Left lung (tissue), 14 donors: ENCODE results near the gene TMEM229A. TPM values are rescaled to one million over a fixed set of nuclear protein-coding genes. Genes with fewer than 3 reads are reported as not detected.
"Not testable (repeated sequence)": the region's sequence is repeated elsewhere in the genome, so short reads cannot be mapped to it uniquely, and the experiment has no call there.

Experiments used
- ATAC-seq: fragments of 200-7000 bp; cut with Tn5 transposase; one replicate; pipeline ENCODE4 v1.9.1; 2020; ENCODE audit warnings: moderate library complexity
- DNase-seq, 4 donors: peaks; one replicate each; pipeline ENCODE4 v3.0.0-alpha.2; 2013 to 2020
- H3K27ac ChIP-seq, 2 donors: fragments of 200-600 bp; sonication (generic) in 1 of 2; one replicate each; pipeline versions ENCODE4 v1.5.0 to v1.8.0; 2020 to 2021
- H3K27me3 ChIP-seq, 2 donors: fragments of 200-600 bp; sonication (generic) in 1 of 2; one replicate each; pipeline versions ENCODE4 v1.5.0 to v1.8.0; 2020 to 2021
- H3K36me3 ChIP-seq, 2 donors: fragments of 200-600 bp; sonication (generic) in 1 of 2; one replicate each; pipeline versions ENCODE4 v1.5.0 to v1.8.0; 2020 to 2021
- H3K4me1 ChIP-seq, 2 donors: fragments of 200-600 bp; one replicate each; pipeline ENCODE4 v1.8.0; 2021
- H3K4me3 ChIP-seq, 2 donors: fragments of 200-600 bp; sonication (generic) in 1 of 2; one replicate each; pipeline versions ENCODE4 v1.5.0 to v1.8.0; 2020 to 2021; ENCODE audit warnings: mild to moderate bottlenecking in 1 of 2
- H3K9me3 ChIP-seq, 2 donors: fragments of 200-600 bp; sonication (generic) in 1 of 2; one replicate each; pipeline versions ENCODE4 v1.5.0 to v1.8.0; 2020 to 2021
- CTCF ChIP-seq, 2 donors: fragments of 200-600 bp; sonication (generic) in 1 of 2; IDR thresholded peaks; one replicate each; pipeline versions ENCODE4 v1.5.0 to v1.8.0; 2021; ENCODE audit warnings: antibody characterized with exemption in 2 of 2
- intact Hi-C, 2 donors: fragments of 100-400 bp; cut with DNase I; formaldehyde crosslinking; loops; one replicate each; pipeline versions ENCODE4 v1.11.2 to v1.14.2; 2022
- long read RNA-seq, 12 donors: library from polyadenylated mRNA in 2 of 12; unstranded in 2 of 12; transcript quantifications; one replicate each; pipeline ENCODE4 v2.0.0 and lab custom pipeline, GENCODE V29; 2019 to 2026
- polyA plus RNA-seq, 6 donors: library from polyadenylated mRNA; unstranded; fragments of 120-200 nt; gene quantifications; one replicate each; pipeline ENCODE4 v1.2.1, GENCODE V29; 2013; ENCODE audit not compliant: insufficient read length in 6 of 6
- total RNA-seq, 2 donors: library from RNA; stranded (reverse); fragmentation: NEBNext Ultra II Directional; extraction: Animal tissue kit (Norgen Biotek cat#: 25700); gene quantifications; one replicate each; pipeline ENCODE4 v1.2.1, GENCODE V29; 2021
- donor health status: DM: no; HTN: yes; CAD: no.
- donor health status: DM: no; HTN: no; CAD: no.

The TMEM229A gene
- total RNA-seq, result under 1 TPM; 0.13 to 0.17 TPM
- 1 to 10 TPM in 5 of 6 donors, under 1 TPM in 1; 0.97 to 1.6 (median 1.2) TPM for polyA plus RNA-seq
- long read RNA-seq, donor 1, result 0 reads
- long read RNA-seq, donor 2, transcript TMEM229A-201 (1 exons, 2,108 nt), result major isoform, 5 of 5 reads
- long read RNA-seq, donor 2, partial matches to known transcripts, result 0 of 5 reads
- long read RNA-seq, donor 2, other reads (novel, unspliced or antisense), result 0 of 5 reads
- long read RNA-seq, donor 3, result 0 reads
- long read RNA-seq, donor 4, result 0 reads
- long read RNA-seq, donor 5, partial matches to known transcripts, result 0 of 3 reads
- long read RNA-seq, donor 5, other reads (novel, unspliced or antisense), result 0 of 3 reads
- long read RNA-seq, donor 6, partial matches to known transcripts, result 0 of 1 reads
- long read RNA-seq, donor 6, other reads (novel, unspliced or antisense), result 0 of 1 reads
- long read RNA-seq, donor 7, partial matches to known transcripts, result 0 of 1 reads
- long read RNA-seq, donor 7, other reads (novel, unspliced or antisense), result 0 of 1 reads
- long read RNA-seq, donor 8, partial matches to known transcripts, result 0 of 2 reads
- long read RNA-seq, donor 8, other reads (novel, unspliced or antisense), result 0 of 2 reads
- long read RNA-seq, donor 9, result 0 reads
- long read RNA-seq, donor 10, result 0 reads
- long read RNA-seq, donor 11, transcript TMEM229A-201 (1 exons, 2,108 nt), result major isoform, 7 of 7 reads
- long read RNA-seq, donor 11, partial matches to known transcripts, result 0 of 7 reads
- long read RNA-seq, donor 11, other reads (novel, unspliced or antisense), result 0 of 7 reads
- long read RNA-seq, donor 12, result 0 reads

GRCh38 chr7:124032369-124033094, at the start of gene TMEM229A:
Gene TMEM229A (minus strand): TSS chr7:124033067. CDS start chr7:124033003, 64 bp downstream.
- Histone ChIP-seq H3K4me3 (peak within 1 kb of the TSS; percentile 22 to 27), H3K27ac (no peak within 1 kb of the TSS), H3K27me3 (peaks cover 27 to 71% of the 10 kb centered on the region in 2 donors), H3K36me3 (no peaks in the 10 kb centered on the region), H3K4me1 (peaks cover 6 to 12% of the 10 kb centered on the region in 2 donors), H3K9me3 (no peaks in the 10 kb centered on the region)
- ATAC-seq (peak; percentile 85), DNase-seq (peak; percentile 36 to 74 (median 58))
- TF ChIP-seq CTCF (IDR thresholded peaks at IDR 0.05), result no peak
- intact Hi-C loops, result no loop called here

GRCh38 chr7:124082234-124082633, 49.4 kb upstream of the TMEM229A start:
- H3K27ac ChIP-seq, H3K4me3 ChIP-seq, H3K4me1 ChIP-seq, H3K27me3 ChIP-seq, H3K9me3 ChIP-seq, DNase-seq, intact Hi-C loops, ATAC-seq, H3K36me3 ChIP-seq: not testable (repeated sequence)

GRCh38 chr7:124077546-124077945, 44.7 kb upstream of the TMEM229A start:
- TF ChIP-seq CTCF (IDR thresholded peaks at IDR 0.05), result no peak
- H3K9me3 ChIP-seq, result peaks cover 0 to 2% of the 10 kb centered on the region in 2 donors
- no peak overlapping the region for H3K27ac ChIP-seq
- no peaks in the 10 kb centered on the region for H3K36me3 ChIP-seq
- H3K4me3 ChIP-seq, result no peak overlapping the region
- ATAC-seq (no peak), DNase-seq (no peak)
- no peaks in the 10 kb centered on the region for H3K27me3 ChIP-seq
- no peaks in the 10 kb centered on the region for H3K4me1 ChIP-seq
- intact Hi-C loops, result no loop called here

GRCh38 chr7:124076841-124077240, 44.0 kb upstream of the TMEM229A start:
- no peak overlapping the region for H3K27ac ChIP-seq
- H3K4me1 ChIP-seq, result no peaks in the 10 kb centered on the region
- no peaks in the 10 kb centered on the region for H3K27me3 ChIP-seq
- ATAC-seq (no peak), DNase-seq (no peak)
- no peak for TF ChIP-seq CTCF (IDR thresholded peaks at IDR 0.05)
- intact Hi-C loops, result no loop called here
- H3K9me3 ChIP-seq, result peaks cover 0 to 2% of the 10 kb centered on the region in 2 donors
- H3K36me3 ChIP-seq, result no peaks in the 10 kb centered on the region
- H3K4me3 ChIP-seq, result no peak overlapping the region

- peak in 2 of 4 donors; percentile 30 to 35 for DNase-seq
- H3K27me3 ChIP-seq, result no peaks in the 10 kb centered on the region
- intact Hi-C loops, result no loop called here
- peaks cover 0 to 2% of the 10 kb centered on the region in 2 donors for H3K9me3 ChIP-seq
- no peaks in the 10 kb centered on the region for H3K36me3 ChIP-seq
- no peaks in the 10 kb centered on the region for H3K4me1 ChIP-seq
- H3K27ac ChIP-seq, result no peak overlapping the region
- no peak overlapping the region for H3K4me3 ChIP-seq
- no peak for ATAC-seq
- TF ChIP-seq CTCF (IDR thresholded peaks at IDR 0.05), result no peak
These were observed 41.1 kb upstream of the TMEM229A start for GRCh38 chr7:124074007-124074406.
